Astrocyte (in vitro differentiated cells and primary cell): ENCODE data around the gene LRP1B.

ENCODE experiments used
- EZH2 ChIP-seq: IDR thresholded peaks from 2 replicates; pipeline ENCODE4 v1.6.1; 2012; ENCODE audit warnings: mild to moderate bottlenecking, low read length, inconsistent platforms; ENCODE audit not compliant: insufficient read depth
- TF ChIP-seq, protein P1 (sequence below): IDR thresholded peaks from 2 replicates; pipeline ENCODE4 v1.5.1; 2011; ENCODE audit warnings: low read depth, mild to moderate bottlenecking, inconsistent platforms, low read length, moderate library complexity; ENCODE audit not compliant: insufficient read depth

GRCh38 chr2:141906678-141907077 lies 224.1 kb downstream of the LRP1B start:
- TF ChIP-seq, protein P1, sequence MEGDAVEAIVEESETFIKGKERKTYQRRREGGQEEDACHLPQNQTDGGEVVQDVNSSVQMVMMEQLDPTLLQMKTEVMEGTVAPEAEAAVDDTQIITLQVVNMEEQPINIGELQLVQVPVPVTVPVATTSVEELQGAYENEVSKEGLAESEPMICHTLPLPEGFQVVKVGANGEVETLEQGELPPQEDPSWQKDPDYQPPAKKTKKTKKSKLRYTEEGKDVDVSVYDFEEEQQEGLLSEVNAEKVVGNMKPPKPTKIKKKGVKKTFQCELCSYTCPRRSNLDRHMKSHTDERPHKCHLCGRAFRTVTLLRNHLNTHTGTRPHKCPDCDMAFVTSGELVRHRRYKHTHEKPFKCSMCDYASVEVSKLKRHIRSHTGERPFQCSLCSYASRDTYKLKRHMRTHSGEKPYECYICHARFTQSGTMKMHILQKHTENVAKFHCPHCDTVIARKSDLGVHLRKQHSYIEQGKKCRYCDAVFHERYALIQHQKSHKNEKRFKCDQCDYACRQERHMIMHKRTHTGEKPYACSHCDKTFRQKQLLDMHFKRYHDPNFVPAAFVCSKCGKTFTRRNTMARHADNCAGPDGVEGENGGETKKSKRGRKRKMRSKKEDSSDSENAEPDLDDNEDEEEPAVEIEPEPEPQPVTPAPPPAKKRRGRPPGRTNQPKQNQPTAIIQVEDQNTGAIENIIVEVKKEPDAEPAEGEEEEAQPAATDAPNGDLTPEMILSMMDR, result no peak
- no peak for TF ChIP-seq EZH2
